K562 (cell line): ENCODE results near the gene MYADM. TPM values are rescaled to one million over a fixed set of nuclear protein-coding genes. Genes with fewer than 3 reads are reported as not detected.

ENCODE experiments used
- ATAC-seq: fragments of 200-7000 bp; cut with Tn5 transposase; 3 replicates; pipeline ENCODE4 v1.9.1; 2020; ENCODE audit warnings: moderate library complexity
- Bru-seq: library from RNA; stranded (reverse); fragments of 400-500 nt; gene quantifications from one replicate; lab custom pipeline; 2021; lab: Mats Ljungman, UMichigan
- BruChase-seq, 2 experiments: library from RNA; stranded (reverse); fragments of 400-500 nt; gene quantifications; one replicate each; lab custom pipeline; 2021; lab: Mats Ljungman, UMichigan
- BruUV-seq: library from RNA; stranded (reverse); fragments of 400-500 nt; replicated peaks from 2 replicates; lab custom pipeline; 2021; lab: Mats Ljungman, UMichigan
- CTCF ChIA-PET: fragments of 300-600 bp; formaldehyde crosslinking; extraction: SDS; loops from one replicate; lab custom pipeline; 2021; ENCODE audit warnings: low intra/inter-chr PET ratio; lab: Yijun Ruan, JAX
- POLR2A ChIA-PET: fragments of 300-600, 350-650 bp; sonication (Branson Sonifier 250); formaldehyde crosslinking; extraction: SDS; loops from one replicate; lab custom pipeline; 2021; ENCODE audit warnings: antibody characterized with exemption, inconsistent platforms; lab: Yijun Ruan, JAX
- DNase-seq, 4 experiments: peaks; one replicate each; pipeline versions ENCODE4 v3.0.0 to v3.0.0-alpha.2; 2011 to 2018; ENCODE audit warnings: low spot score in 3 of 4, mixed read lengths in 3 of 4; ENCODE audit errors: extremely low read depth in 1 of 4
- FAIRE-seq: peaks from 2 replicates; lab custom pipeline; 2011; peaks lifted over from hg19 to GRCh38; lab: Jason Lieb, UNC
- H2AFZ ChIP-seq: 2 replicates; pipeline ENCODE4 v1.6.0; 2011; ENCODE audit warnings: low read depth, low read length, control low read depth, inconsistent platforms
- H3K27ac ChIP-seq: fragments of 200-600 bp; 3 replicates; pipeline ENCODE4 v1.8.0; 2011; ENCODE audit warnings: low read depth, mild to moderate bottlenecking, control low read depth, inconsistent platforms, low read length, moderate library complexity, mixed read lengths; ENCODE audit errors: extremely low read depth
- H3K27me3 ChIP-seq, 2 experiments: fragments of 300-600 bp in 1 of 2; 2 replicates in 1 of 2; 3 replicates in 1 of 2; pipeline versions ENCODE4 v1.6.0 to v1.8.0; 2011; ENCODE audit warnings: inconsistent platforms in 2 of 2, low read length in 2 of 2, mild to moderate bottlenecking in 1 of 2, mixed read lengths in 1 of 2, moderate library complexity in 1 of 2; ENCODE audit not compliant: control insufficient read depth in 2 of 2, insufficient read depth in 2 of 2
- H3K36me3 ChIP-seq: fragments of 300-600 bp; 3 replicates; pipeline ENCODE4 v1.8.0; 2011; ENCODE audit warnings: mild to moderate bottlenecking, low read length, inconsistent platforms; ENCODE audit not compliant: control insufficient read depth, insufficient read depth
- H3K4me1 ChIP-seq, 2 experiments: fragments of 200-600 bp in 1 of 2; replicated peaks in 1 of 2; 2 replicates in 1 of 2; 3 replicates in 1 of 2; pipeline versions ENCODE4 v1.5.1 to v1.8.0; 2011; ENCODE audit warnings: inconsistent platforms in 2 of 2, low read length in 2 of 2, mild to moderate bottlenecking in 1 of 2, mixed read lengths in 1 of 2, moderate library complexity in 1 of 2; ENCODE audit not compliant: control insufficient read depth in 2 of 2, insufficient read depth in 2 of 2
- H3K4me2 ChIP-seq: 2 replicates; pipeline ENCODE4 v1.6.1; 2011; ENCODE audit warnings: low read length, control low read depth, inconsistent platforms, mixed read lengths; ENCODE audit not compliant: insufficient read depth
- H3K4me3 ChIP-seq: fragments of 200-600 bp; sonication (generic), shearing (Covaris generic); 2 replicates; pipeline ENCODE4 v1.5.1; 2016; ENCODE audit warnings: control low read depth, inconsistent platforms
- H3K79me2 ChIP-seq: fragments of 200-600 bp; 3 replicates; pipeline ENCODE4 v1.8.0; 2011; ENCODE audit warnings: low read length, inconsistent platforms; ENCODE audit not compliant: control insufficient read depth, insufficient read depth
- H3K9ac ChIP-seq, 2 experiments: 2 replicates each; pipeline versions ENCODE4 v1.6.0 to v1.6.1; 2011; ENCODE audit warnings: low read depth in 2 of 2, low read length in 2 of 2, control low read depth in 1 of 2, inconsistent platforms in 1 of 2, mild to moderate bottlenecking in 1 of 2, mixed read lengths in 1 of 2; ENCODE audit not compliant: insufficient read depth in 1 of 2
- H3K9me1 ChIP-seq: one replicate; pipeline ENCODE4 v1.6.0; 2011; ENCODE audit warnings: inconsistent platforms, mild to moderate bottlenecking, low read length, moderate library complexity; ENCODE audit not compliant: control insufficient read depth, insufficient read depth
- H3K9me3 ChIP-seq: replicated peaks from 2 replicates; pipeline ENCODE4 v1.5.1; 2011; ENCODE audit warnings: low read depth, low read length, inconsistent platforms; ENCODE audit not compliant: control insufficient read depth, insufficient read depth
- H4K20me1 ChIP-seq: replicated peaks from 2 replicates; pipeline ENCODE4 v1.6.1; 2011; ENCODE audit warnings: low read length, inconsistent platforms, mixed read lengths; ENCODE audit not compliant: control insufficient read depth, insufficient read depth
- ADNP ChIP-seq: fragments of 200-800 bp; sonication (Bioruptor generic); IDR thresholded peaks from 2 replicates; pipeline ENCODE4 v1.6.1; 2016; ENCODE audit warnings: missing genetic modification characterization, missing compliant biosample characterization
- ATF7 ChIP-seq: fragments of 450-650 bp; IDR thresholded peaks from 2 replicates; pipeline ENCODE4 v1.7.1; 2014; ENCODE audit warnings: mild to moderate bottlenecking, moderate library complexity
- CBX3 ChIP-seq, 2 experiments: IDR thresholded peaks; 1 replicate in 1 of 2; 2 replicates in 1 of 2; pipeline ENCODE4 v1.6.1; 2012; ENCODE audit warnings: inconsistent platforms in 2 of 2, low read length in 2 of 2, borderline replicate concordance in 1 of 2, control low read depth in 1 of 2
- DACH1 ChIP-seq: fragments of 450-650 bp; IDR thresholded peaks from 2 replicates; pipeline ENCODE4 v1.6.1; 2018; ENCODE audit not compliant: partially characterized antibody
- FOXK2 ChIP-seq, 2 experiments: fragments of 450-650 bp; IDR thresholded peaks in 1 of 2; conservative IDR thresholded peaks in 1 of 2; 2 replicates each; pipeline ENCODE4 v1.6.1; 2016; ENCODE audit warnings: low read depth in 2 of 2, mild to moderate bottlenecking in 1 of 2
- HSF4 ChIP-seq: fragments of 250-450 bp; sonication (Bioruptor Pico); IDR thresholded peaks from 2 replicates; pipeline ENCODE4 v2.1.2; 2022; ENCODE audit warnings: mild to moderate bottlenecking, moderate library complexity, borderline replicate concordance
- KDM4B ChIP-seq, 2 experiments: fragments of 450-650 bp in 1 of 2; sonication (generic) in 1 of 2; IDR thresholded peaks; 2 replicates each; pipeline ENCODE4 v1.6.1; 2016 to 2017; ENCODE audit warnings: borderline replicate concordance in 2 of 2, antibody characterized with exemption in 1 of 2, low read depth in 1 of 2, mild to moderate bottlenecking in 1 of 2
- NR3C1 ChIP-seq: sonication (generic); formaldehyde crosslinking; IDR thresholded peaks from 2 replicates; pipeline ENCODE4 v1.8.1; 2022; ENCODE audit warnings: missing genetic modification reagents
- OTX1 ChIP-seq: fragments of 450-650 bp; formaldehyde crosslinking; IDR thresholded peaks from 2 replicates; pipeline ENCODE4 v1.4.0; 2022; ENCODE audit warnings: mild to moderate bottlenecking
- TAF9B ChIP-seq: fragments of 450-650 bp; IDR thresholded peaks from 2 replicates; pipeline ENCODE4 v1.6.1; 2018; ENCODE audit warnings: mild to moderate bottlenecking; ENCODE audit not compliant: partially characterized antibody
- U2AF1 ChIP-seq: fragments of 200-400 bp; formaldehyde crosslinking; optimal IDR thresholded peaks from 2 replicates; pipeline ENCODE3; 2017; ENCODE audit warnings: mild to moderate bottlenecking, low read depth, low read length, moderate library complexity
- WGBS: fragments of 100-300 bp; shearing (Covaris generic); methylation state at CpG from one replicate; pipeline ENCODE4 v1.1.6; 2016; ENCODE audit warnings: low coverage, mixed read lengths; ENCODE audit not compliant: insufficient coverage; ENCODE audit errors: missing lambda C conversion rate; 5-methylcytosine and 5-hydroxymethylcytosine counted together
- in situ Hi-C: fragments of 300-500 bp; cut with MboI; formaldehyde crosslinking; loops from 4 replicates; pipeline ENCODE4 v1.15.0; 2018; ENCODE audit warnings: inconsistent platforms, mixed read lengths
- intact Hi-C: fragments of 100-400 bp; cut with micrococcal nuclease; formaldehyde crosslinking; loops from 2 replicates; pipeline ENCODE4 v1.14.2; 2022
- long read RNA-seq, 3 experiments: library from polyadenylated mRNA in 2 of 3; library from RNA in 1 of 3; unstranded in 2 of 3; stranded (forward) in 1 of 3; transcript quantifications; one replicate each; pipeline ENCODE4 v2.0.0, GENCODE V29; 2019 to 2022
- polyA minus RNA-seq, 3 experiments: library from RNA; depleted of rRNA, polyadenylated mRNA; stranded (reverse); fragments of >200 nt; gene quantifications; 2 replicates each; pipeline ENCODE4 v1.2.3, GENCODE V29; 2011
- polyA plus RNA-seq, 8 experiments: library from polyadenylated mRNA; depleted of rRNA in 4 of 8; stranded (reverse) in 5 of 8; unstranded in 3 of 8; fragments of >200 nt; fragmentation: Nextera tagmentation in 2 of 8; fragmentation: Illumina TruSeq in 1 of 8; extraction: Ambion mirVana in 2 of 8; extraction: Trizol in 1 of 8; gene quantifications; 2 replicates each; pipeline versions ENCODE4 v1.2.1 to v1.2.3, GENCODE V29; 2011 to 2014; ENCODE audit warnings: inconsistent platforms in 1 of 8, missing spikeins in 1 of 8
- total RNA-seq, 7 experiments: library from RNA; depleted of rRNA in 6 of 7; stranded (reverse); fragments of >200 nt in 6 of 7; fragmentation: Illumina TruSeq in 2 of 7; extraction: Trizol in 2 of 7; gene quantifications; 2 replicates each; pipeline versions ENCODE4 v1.2.1 to v1.2.3, GENCODE V29; 2011 to 2021; ENCODE audit warnings: low replicate concordance in 1 of 7
- TF ChIP-seq, protein P1 (sequence below): IDR thresholded peaks from 2 replicates; pipeline ENCODE4 v1.6.1; 2016; ENCODE audit warnings: missing genetic modification characterization, missing compliant biosample characterization

Gene MYADM, protein sequence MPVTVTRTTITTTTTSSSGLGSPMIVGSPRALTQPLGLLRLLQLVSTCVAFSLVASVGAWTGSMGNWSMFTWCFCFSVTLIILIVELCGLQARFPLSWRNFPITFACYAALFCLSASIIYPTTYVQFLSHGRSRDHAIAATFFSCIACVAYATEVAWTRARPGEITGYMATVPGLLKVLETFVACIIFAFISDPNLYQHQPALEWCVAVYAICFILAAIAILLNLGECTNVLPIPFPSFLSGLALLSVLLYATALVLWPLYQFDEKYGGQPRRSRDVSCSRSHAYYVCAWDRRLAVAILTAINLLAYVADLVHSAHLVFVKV
- 19.5 and 22.5 TPM in 2 replicates for total RNA-seq (2011; cell fraction: chromatin; rRNA removed; ENCODE audit: low replicate concordance)
- 18.0 and 24.3 TPM in 2 replicates for total RNA-seq (2011; cell fraction: nucleolus; rRNA removed)
- total RNA-seq (2011; cell fraction: nucleoplasm; rRNA removed), result 33.9 and 53.6 TPM in 2 replicates
- total RNA-seq (2014; rRNA removed) (4.5 and 14.4 TPM in 2 replicates), total RNA-seq (2014; rRNA removed; fragmentation: Illumina TruSeq; extraction: Trizol) (6.7 and 7.1 TPM in 2 replicates), total RNA-seq (2015; rRNA removed; fragmentation: Illumina TruSeq; extraction: Trizol) (14.4 and 16.0 TPM in 2 replicates), total RNA-seq (2021) (65.5 and 70.3 TPM in 2 replicates), polyA plus RNA-seq (2011; rRNA removed) (5.6 and 17.2 TPM in 2 replicates), polyA plus RNA-seq (2014; fragmentation: Illumina TruSeq; extraction: Trizol) (26.1 and 44.1 TPM in 2 replicates), polyA plus RNA-seq (2014; fragmentation: Nextera tagmentation; extraction: Ambion mirVana) (10 to 100 TPM; 10.4 to 24.8 TPM), polyA plus RNA-seq (2014; rRNA removed) (18.5 and 19.5 TPM in 2 replicates), polyA minus RNA-seq (2011; rRNA and poly(A)+ RNA removed) (5.0 and 5.5 TPM in 2 replicates), Bru-seq, nascent RNA (percentile 83 among the genes with signal in this experiment), BruChase-seq, experiment 1, labeled RNA remaining after a 2-hour chase (percentile 88 among the genes with signal in this experiment), BruChase-seq, experiment 2, labeled RNA remaining after a 6-hour chase (percentile 93 among the genes with signal in this experiment)
- polyA plus RNA-seq (2011; cell fraction: cytosol; rRNA removed), result 20.7 and 50.3 TPM in 2 replicates
- 12.1 and 19.9 TPM in 2 replicates for polyA plus RNA-seq (2011; cell fraction: nucleus; rRNA removed)
- 35.3 and 47.6 TPM in 2 replicates for polyA plus RNA-seq (2012)
- polyA minus RNA-seq (2011; cell fraction: cytosol; rRNA and poly(A)+ RNA removed), result 24.6 and 31.3 TPM in 2 replicates
- polyA minus RNA-seq (2011; cell fraction: nucleus; rRNA and poly(A)+ RNA removed), result 3.1 and 4.2 TPM in 2 replicates
- long read RNA-seq, experiment 1, transcript MYADM-202 (2 exons, 1,492 nt), result major isoform, 5 of 92 reads
- long read RNA-seq, experiment 1, partial matches to known transcripts, result 0 of 92 reads
- long read RNA-seq, experiment 1, other reads (novel, unspliced or antisense), result 87 of 92 reads
- long read RNA-seq, experiment 2, transcript MYADM-202 (2 exons, 1,492 nt), result major isoform, 12 of 42 reads
- long read RNA-seq, experiment 2, partial matches to known transcripts, result 0 of 42 reads
- long read RNA-seq, experiment 2, other reads (novel, unspliced or antisense), result 30 of 42 reads
- long read RNA-seq, experiment 3, transcript MYADM-202 (2 exons, 1,492 nt), result major isoform, 6 of 11 reads
- long read RNA-seq, experiment 3, partial matches to known transcripts, result 4 of 11 reads
- long read RNA-seq, experiment 3, other reads (novel, unspliced or antisense), result 1 of 11 reads

DNA sequence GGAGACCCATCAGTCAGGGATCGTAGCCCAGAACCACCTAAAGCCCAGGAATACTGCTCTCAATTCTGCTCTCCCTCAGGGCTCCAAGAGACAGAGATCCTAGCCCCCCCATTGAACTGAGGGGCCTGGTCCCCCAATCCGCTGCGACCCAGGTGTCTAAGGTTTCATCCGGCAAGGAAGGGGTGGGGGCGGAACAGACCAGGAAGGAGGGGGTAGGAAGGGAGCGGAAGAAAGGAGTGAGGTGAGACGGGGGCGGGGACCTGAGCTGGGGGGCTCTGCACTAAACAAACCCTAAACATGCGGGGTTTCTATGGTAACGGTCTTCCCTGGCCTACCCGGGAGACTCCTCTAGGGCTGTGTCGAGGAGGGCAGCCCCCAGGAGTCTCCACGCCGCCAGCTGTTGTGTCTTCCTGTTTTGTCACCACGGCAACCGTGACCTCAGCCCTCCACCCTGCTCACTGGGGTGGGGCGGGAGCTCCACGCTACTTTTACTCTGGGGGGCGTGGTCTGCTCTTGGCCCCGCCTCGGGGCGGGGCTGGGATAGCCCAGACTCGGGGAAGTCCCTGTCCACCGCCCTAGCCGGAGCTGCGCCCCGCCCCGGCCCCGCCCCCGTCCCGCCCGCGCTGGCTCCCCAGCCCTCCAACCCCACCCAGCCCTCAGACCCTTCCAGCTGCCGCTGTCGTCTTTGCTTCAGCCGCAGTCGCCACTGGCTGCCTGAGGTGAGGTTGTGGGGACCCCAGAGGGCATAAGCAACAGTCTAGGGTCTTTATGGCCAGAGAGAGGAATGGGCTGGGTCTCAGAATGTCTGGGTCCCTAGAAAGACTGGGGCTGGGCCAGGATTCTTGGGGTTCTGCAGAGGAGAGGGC is at the start of gene MYADM:
TSS of gene MYADM (plus strand) at position 659 of the 866 bp plus-strand sequence. CDS start 5,647 bp downstream, outside the sequence.
- ATAC-seq, result peak; percentile 73
- Histone ChIP-seq H3K27ac (peak within 1 kb of the TSS; percentile 99), H3K9me1 (peaks cover 4% of the 10 kb centered on the region), H3K27me3 (peaks cover 5 to 16% of the 10 kb centered on the region in 2 experiments; a peak in 3 of 5 replicates), H3K4me2 (peak within 1 kb of the TSS; percentile 89), H3K9me3 (no peaks in the 10 kb centered on the region), H3K4me1 (peaks cover 27 to 54% of the 10 kb centered on the region in 2 experiments; a peak in 4 of 5 replicates), H4K20me1 (0 out of 2 replicates have a peak, but pooled peaks cover 5% of the 10 kb centered on the region), H3K79me2 (peaks cover 37% of the 10 kb centered on the region), H2AFZ (peak within 1 kb of the TSS; percentile 72), H3K4me3 (peak within 1 kb of the TSS; percentile 78), H3K9ac (peak within 1 kb of the TSS; percentile 85 to 97), H3K36me3 (peaks cover 9% of the 10 kb centered on the region; the same call in 2 of the 3 replicates)
- intact Hi-C loops, result no loop called here
- in situ Hi-C loops, result no loop called here
- 8% methylated on average over 12 of the region's 37 CpGs for WGBS
- POLR2A ChIA-PET, result interaction anchor here (0.6 to 2.6 kb wide), 8 partner anchors 8 to 344 kb away, joined by 3 to 27 read pairs (median 3); no protein-coding TSS in a partner anchor
- BruUV-seq, result TSS peak; percentile 38
- FAIRE-seq, result peak; percentile 96
- CTCF ChIA-PET, result no interaction called here
- peak; percentile 97 to 98 (median 98) for DNase-seq
- TF ChIP-seq, protein P1, sequence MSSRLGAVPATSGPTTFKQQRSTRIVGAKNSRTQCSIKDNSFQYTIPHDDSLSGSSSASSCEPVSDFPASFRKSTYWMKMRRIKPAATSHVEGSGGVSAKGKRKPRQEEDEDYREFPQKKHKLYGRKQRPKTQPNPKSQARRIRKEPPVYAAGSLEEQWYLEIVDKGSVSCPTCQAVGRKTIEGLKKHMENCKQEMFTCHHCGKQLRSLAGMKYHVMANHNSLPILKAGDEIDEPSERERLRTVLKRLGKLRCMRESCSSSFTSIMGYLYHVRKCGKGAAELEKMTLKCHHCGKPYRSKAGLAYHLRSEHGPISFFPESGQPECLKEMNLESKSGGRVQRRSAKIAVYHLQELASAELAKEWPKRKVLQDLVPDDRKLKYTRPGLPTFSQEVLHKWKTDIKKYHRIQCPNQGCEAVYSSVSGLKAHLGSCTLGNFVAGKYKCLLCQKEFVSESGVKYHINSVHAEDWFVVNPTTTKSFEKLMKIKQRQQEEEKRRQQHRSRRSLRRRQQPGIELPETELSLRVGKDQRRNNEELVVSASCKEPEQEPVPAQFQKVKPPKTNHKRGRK (tag), result no peak
- TF ChIP-seq CBX3 (IDR thresholded peaks at IDR 0.05; ENCODE audit: borderline replicate concordance in 1 of 2, low read length in 2 of 2) (peak in 1 of 2 experiments; percentile 14; a peak in 1 of 3 replicates), KDM4B (IDR thresholded peaks at IDR 0.05; ENCODE audit: borderline replicate concordance in 2 of 2, low read depth in 1 of 2) (no peak), U2AF1 (no peak), NR3C1 (CRISPR knock-in tag) (no peak), DACH1 (peak; percentile 85), FOXK2 (conservative IDR thresholded peaks at IDR 0.05 in 1 of 2, IDR thresholded peaks at IDR 0.05 in 1 of 2; ENCODE audit: low read depth in 2 of 2) (peak; percentile 66 to 67), ADNP (no peak), TAF9B (no peak), HSF4 (CRISPR knock-in tag) (no peak), OTX1 (no peak), ATF7 (peak; percentile 87)
